Kidney epithelial cell (primary cell): ENCODE data around the gene SH3RF3. TPM values are rescaled to one million over a fixed set of nuclear protein-coding genes. Genes with fewer than 3 reads are reported as not detected.

Experiments
- DNase-seq: peaks from one replicate; pipeline ENCODE4 v3.0.0-alpha.2; 2010; ENCODE audit warnings: low read depth
- H3K27me3 ChIP-seq: 2 replicates; pipeline ENCODE4 v1.6.0; 2011; ENCODE audit warnings: low read length; ENCODE audit not compliant: control insufficient read depth, insufficient read depth
- H3K36me3 ChIP-seq: 2 replicates; pipeline ENCODE4 v1.5.1; 2011; ENCODE audit warnings: low read length; ENCODE audit not compliant: control insufficient read depth, insufficient read depth
- H3K4me3 ChIP-seq: 2 replicates; pipeline ENCODE4 v1.5.1; 2011; ENCODE audit warnings: low read depth, mild to moderate bottlenecking, control low read depth, low read length
- total RNA-seq: library from RNA; depleted of rRNA; stranded (reverse); fragments of >200 nt; gene quantifications from 2 replicates; pipeline ENCODE4 v1.2.3, GENCODE V29; 2015
- TF ChIP-seq, protein P1 (sequence below): IDR thresholded peaks from 2 replicates; pipeline ENCODE4 v1.5.1; 2011; ENCODE audit warnings: mild to moderate bottlenecking, moderate library complexity, low read length, control low read depth, inconsistent platforms; ENCODE audit not compliant: insufficient read depth, poor library complexity, severe bottlenecking

SH3RF3 gene
- total RNA-seq, 1 donor from 2014 or later, result 9.6 TPM

DNA sequence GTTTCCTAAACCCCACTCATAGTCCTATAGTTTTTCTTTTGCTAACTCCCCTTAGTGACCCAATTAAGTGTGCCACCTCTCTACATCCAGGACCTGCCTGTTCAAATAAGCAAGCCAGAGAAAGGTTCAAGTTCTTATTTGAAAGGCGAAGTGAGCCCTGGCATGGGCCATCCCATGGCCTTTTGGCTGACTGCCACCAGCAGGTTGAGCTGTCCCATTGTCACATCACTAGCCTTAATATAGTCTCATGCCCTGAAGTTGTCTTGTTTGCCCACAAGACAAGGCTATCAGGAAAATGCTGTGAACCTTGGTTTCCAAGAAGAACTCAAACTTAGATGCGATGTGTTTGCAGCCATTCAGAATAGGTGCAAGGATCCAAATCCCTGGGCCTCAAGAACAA lies 158.8 kb downstream of the SH3RF3 start:
- Histone ChIP-seq H3K4me3 (no peak overlapping the region), H3K27me3 (no peaks in the 10 kb centered on the region), H3K36me3 (no peaks in the 10 kb centered on the region)
- TF ChIP-seq, protein P1, sequence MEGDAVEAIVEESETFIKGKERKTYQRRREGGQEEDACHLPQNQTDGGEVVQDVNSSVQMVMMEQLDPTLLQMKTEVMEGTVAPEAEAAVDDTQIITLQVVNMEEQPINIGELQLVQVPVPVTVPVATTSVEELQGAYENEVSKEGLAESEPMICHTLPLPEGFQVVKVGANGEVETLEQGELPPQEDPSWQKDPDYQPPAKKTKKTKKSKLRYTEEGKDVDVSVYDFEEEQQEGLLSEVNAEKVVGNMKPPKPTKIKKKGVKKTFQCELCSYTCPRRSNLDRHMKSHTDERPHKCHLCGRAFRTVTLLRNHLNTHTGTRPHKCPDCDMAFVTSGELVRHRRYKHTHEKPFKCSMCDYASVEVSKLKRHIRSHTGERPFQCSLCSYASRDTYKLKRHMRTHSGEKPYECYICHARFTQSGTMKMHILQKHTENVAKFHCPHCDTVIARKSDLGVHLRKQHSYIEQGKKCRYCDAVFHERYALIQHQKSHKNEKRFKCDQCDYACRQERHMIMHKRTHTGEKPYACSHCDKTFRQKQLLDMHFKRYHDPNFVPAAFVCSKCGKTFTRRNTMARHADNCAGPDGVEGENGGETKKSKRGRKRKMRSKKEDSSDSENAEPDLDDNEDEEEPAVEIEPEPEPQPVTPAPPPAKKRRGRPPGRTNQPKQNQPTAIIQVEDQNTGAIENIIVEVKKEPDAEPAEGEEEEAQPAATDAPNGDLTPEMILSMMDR, result no peak
- DNase-seq, result no peak

GRCh38 chr2:109288544-109289368 lies 159.8 kb downstream of the SH3RF3 start:
- no peak for DNase-seq
- Histone ChIP-seq H3K27me3 (no peaks in the 10 kb centered on the region), H3K36me3 (no peaks in the 10 kb centered on the region), H3K4me3 (no peak overlapping the region)
- TF ChIP-seq, protein P1, result no peak

DNA sequence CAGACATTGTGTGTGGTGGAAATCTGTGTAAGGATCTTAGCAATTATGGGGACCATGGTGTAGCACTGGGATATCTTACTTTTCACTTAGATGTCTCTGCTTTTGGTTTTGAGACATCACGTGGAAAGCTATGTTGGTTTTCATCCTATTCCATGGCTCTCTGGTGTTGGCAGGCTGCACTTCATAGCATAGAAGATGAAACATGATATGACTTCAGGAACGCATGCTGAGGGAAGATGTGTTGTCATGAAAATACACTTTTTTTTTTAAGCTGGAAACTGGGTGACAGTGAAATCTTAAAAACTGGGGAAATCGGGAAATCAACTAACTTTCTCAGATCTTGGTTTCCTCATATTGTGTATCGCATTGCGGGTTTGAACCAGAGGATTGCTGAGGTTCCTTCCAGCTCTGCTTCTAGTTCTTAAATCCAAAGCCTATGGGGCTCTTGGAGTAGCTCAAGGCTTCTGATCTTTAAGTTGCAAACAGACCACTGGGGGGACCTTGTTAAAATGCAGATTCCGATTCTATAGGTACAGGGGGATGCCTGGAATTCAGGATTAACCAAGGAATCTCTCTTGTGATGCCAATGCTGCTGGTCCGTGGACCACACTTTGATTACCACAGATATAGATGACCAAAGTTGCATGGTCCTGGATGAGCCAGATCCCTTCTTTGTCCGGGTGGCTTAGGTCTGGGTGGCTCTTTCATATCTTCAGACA lies 160.7 kb downstream of the SH3RF3 start:
- H3K4me3 ChIP-seq, result no peak overlapping the region
- H3K27me3 ChIP-seq, result no peaks in the 10 kb centered on the region
- no peaks in the 10 kb centered on the region for H3K36me3 ChIP-seq
- DNase-seq, result no peak
- TF ChIP-seq, protein P1, result no peak

DNA sequence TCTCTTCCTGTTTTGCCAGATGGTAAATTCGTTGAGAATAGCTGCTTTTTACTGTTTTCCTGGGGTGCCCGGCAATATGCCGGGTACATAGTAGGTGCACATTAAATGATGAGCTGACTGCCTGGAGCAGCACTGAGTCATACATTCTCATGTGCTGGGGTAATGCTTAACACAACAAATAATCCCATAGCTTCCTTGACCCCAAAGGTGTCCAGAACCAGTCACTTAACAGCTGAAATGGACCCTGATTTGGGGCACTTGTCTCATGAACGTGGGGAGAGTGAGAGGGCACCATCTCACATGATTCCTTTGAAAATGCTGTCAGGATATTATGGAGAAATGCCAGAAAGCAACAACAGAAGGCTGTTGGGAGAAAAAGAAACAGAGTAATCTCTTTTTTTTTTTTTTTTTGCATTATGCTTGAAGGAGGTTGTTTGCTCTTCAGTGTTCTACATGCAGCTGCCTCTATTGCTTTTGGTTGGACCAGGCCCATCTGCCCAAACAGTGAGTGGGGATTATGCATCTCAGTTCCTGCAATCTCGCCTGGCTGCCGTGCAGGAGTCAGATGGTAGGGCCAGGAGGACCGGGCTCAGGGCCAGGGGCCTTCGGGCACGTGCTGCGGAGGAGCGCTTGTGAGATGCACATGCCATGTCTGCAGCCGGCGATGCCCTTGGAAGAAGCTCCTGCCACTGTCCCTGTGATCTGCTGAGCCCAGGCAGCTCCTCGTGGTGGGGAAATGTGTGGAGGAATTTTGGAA lies 162.1 kb downstream of the SH3RF3 start:
- TF ChIP-seq, protein P1, result no peak
- Histone ChIP-seq H3K4me3 (no peak overlapping the region), H3K27me3 (no peaks in the 10 kb centered on the region), H3K36me3 (no peaks in the 10 kb centered on the region)
- DNase-seq, result no peak

DNA sequence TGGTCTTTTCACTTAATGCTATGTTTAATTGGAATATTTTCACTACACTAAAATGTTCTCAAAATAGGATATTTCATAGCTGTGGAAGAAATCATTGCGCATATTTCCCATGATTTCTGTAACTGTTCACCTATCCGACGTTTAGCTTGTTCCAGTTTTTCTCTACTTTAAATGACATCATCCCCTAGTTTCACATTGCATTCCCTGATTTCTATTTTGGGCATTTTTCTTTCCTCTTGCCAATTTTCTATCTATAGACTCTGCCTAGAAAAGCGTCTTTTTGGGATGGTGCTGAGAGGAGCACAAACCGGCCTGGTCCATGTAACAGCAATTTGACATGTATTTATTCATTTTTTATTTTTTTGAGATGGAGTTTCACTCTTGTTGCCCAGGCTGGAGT lies 163.4 kb downstream of the SH3RF3 start:
- H3K36me3 ChIP-seq, result no peaks in the 10 kb centered on the region
- TF ChIP-seq, protein P1, result no peak
- DNase-seq, result no peak
- H3K27me3 ChIP-seq, result no peaks in the 10 kb centered on the region
- H3K4me3 ChIP-seq, result no peak overlapping the region
